Activated CD8-positive, alpha-beta memory T cell treated with anti-CD3 and anti-CD28 coated beads, Interleukin-2, amount 10 ng/mL, durations not matched to agents 7 days and 5 days (primary cell): ENCODE data around the gene PPP1R13L. TPM values are rescaled to one million over a fixed set of nuclear protein-coding genes. Genes with fewer than 3 reads are reported as not detected.

Experiments
- ATAC-seq: fragments of 150-1000 bp; cut with Tn5 transposase; one replicate; pipeline ENCODE4 v1.10.0; 2021; ENCODE audit warnings: moderate library complexity
- CTCF ChIA-PET: fragments of 350-600 bp; sonication (Branson Sonifier 250); formaldehyde crosslinking; loops from one replicate; lab custom pipeline; 2021; ENCODE audit warnings: antibody characterized with exemption; lab: Charles Lee
- DNase-seq: peaks from one replicate; pipeline ENCODE4 v3.0.0-alpha.2; 2020
- H3K27ac Mint-ChIP-seq: one replicate; pipeline ENCODE4 v1.8.0; 2021; ENCODE audit warnings: mild to moderate bottlenecking, mixed read lengths
- H3K27me3 Mint-ChIP-seq: one replicate; pipeline ENCODE4 v1.8.0; 2021; ENCODE audit warnings: mixed read lengths
- H3K36me3 Mint-ChIP-seq: one replicate; pipeline ENCODE4 v1.8.0; 2021; ENCODE audit warnings: mild to moderate bottlenecking, mixed read lengths
- H3K4me1 Mint-ChIP-seq: one replicate; pipeline ENCODE4 v1.8.0; 2021; ENCODE audit warnings: mixed read lengths
- H3K4me3 Mint-ChIP-seq: one replicate; pipeline ENCODE4 v1.8.0; 2021; ENCODE audit warnings: mild to moderate bottlenecking, moderate library complexity, mixed read lengths
- H3K9me3 Mint-ChIP-seq: one replicate; pipeline ENCODE4 v1.8.0; 2022; ENCODE audit warnings: low read depth, mixed read lengths
- total RNA-seq, 2 experiments: library from RNA; stranded (reverse); gene quantifications; one replicate each; pipeline ENCODE4 v1.2.3, GENCODE V29; 2021

Gene PPP1R13L
- total RNA-seq, 2 experiments from 2014 or later: 6.4 to 11.7 TPM

GRCh38 chr19:45401815-45402214, 3.1 kb downstream of the PPP1R13L start:
- no peak for ATAC-seq

GRCh38 chr19:45400192-45400591, 4.7 kb downstream of the PPP1R13L start:
- H3K4me1 Mint-ChIP-seq: peaks cover 27% of the 10 kb centered on the region
- H3K27me3 Mint-ChIP-seq: peaks cover 56% of the 10 kb centered on the region
- no peak overlapping the region for H3K27ac Mint-ChIP-seq

More at GRCh38 chr19:45401815-45402214, 3.1 kb downstream of the PPP1R13L start:
- DNase-seq: no peak
- CTCF ChIA-PET: interaction anchor here (0.5 to 5.0 kb wide), 7 partner anchors 8 to 484 kb away, joined by 3 to 44 read pairs (median 3); no protein-coding TSS in a partner anchor
- Mint-ChIP-seq H3K4me3 (no peak overlapping the region), H3K4me1 (peaks cover 30% of the 10 kb centered on the region), H3K9me3 (no peaks in the 10 kb centered on the region), H3K27ac (no peak overlapping the region), H3K27me3 (peaks cover 48% of the 10 kb centered on the region), H3K36me3 (no peaks in the 10 kb centered on the region)

GRCh38 chr19:45395821-45396617, 8.8 kb downstream of the PPP1R13L start:
- peaks cover 9% of the 10 kb centered on the region for H3K4me1 Mint-ChIP-seq
- H3K27me3 Mint-ChIP-seq: peaks cover 26% of the 10 kb centered on the region
- DNase-seq (no peak), ATAC-seq (no peak)
- no peak overlapping the region for H3K4me3 Mint-ChIP-seq
- H3K9me3 Mint-ChIP-seq: no peaks in the 10 kb centered on the region
- CTCF ChIA-PET: interaction anchor here (0.5 to 0.7 kb wide), 2 partner anchors 9 to 289 kb away, joined by 3 read pairs; partner anchors contain the start of gene PPP1R13L
- no peaks in the 10 kb centered on the region for H3K36me3 Mint-ChIP-seq
- no peak overlapping the region for H3K27ac Mint-ChIP-seq

More at GRCh38 chr19:45400192-45400591, 4.7 kb downstream of the PPP1R13L start:
- H3K36me3 Mint-ChIP-seq: no peaks in the 10 kb centered on the region
- no peak for ATAC-seq
- H3K4me3 Mint-ChIP-seq: no peak overlapping the region
- CTCF ChIA-PET: interaction anchor here (1.5 to 5.0 kb wide), 2 partner anchors 39 to 79 kb away, joined by 4 to 44 read pairs; no protein-coding TSS in a partner anchor
- H3K9me3 Mint-ChIP-seq: no peaks in the 10 kb centered on the region
- DNase-seq: no peak

DNA sequence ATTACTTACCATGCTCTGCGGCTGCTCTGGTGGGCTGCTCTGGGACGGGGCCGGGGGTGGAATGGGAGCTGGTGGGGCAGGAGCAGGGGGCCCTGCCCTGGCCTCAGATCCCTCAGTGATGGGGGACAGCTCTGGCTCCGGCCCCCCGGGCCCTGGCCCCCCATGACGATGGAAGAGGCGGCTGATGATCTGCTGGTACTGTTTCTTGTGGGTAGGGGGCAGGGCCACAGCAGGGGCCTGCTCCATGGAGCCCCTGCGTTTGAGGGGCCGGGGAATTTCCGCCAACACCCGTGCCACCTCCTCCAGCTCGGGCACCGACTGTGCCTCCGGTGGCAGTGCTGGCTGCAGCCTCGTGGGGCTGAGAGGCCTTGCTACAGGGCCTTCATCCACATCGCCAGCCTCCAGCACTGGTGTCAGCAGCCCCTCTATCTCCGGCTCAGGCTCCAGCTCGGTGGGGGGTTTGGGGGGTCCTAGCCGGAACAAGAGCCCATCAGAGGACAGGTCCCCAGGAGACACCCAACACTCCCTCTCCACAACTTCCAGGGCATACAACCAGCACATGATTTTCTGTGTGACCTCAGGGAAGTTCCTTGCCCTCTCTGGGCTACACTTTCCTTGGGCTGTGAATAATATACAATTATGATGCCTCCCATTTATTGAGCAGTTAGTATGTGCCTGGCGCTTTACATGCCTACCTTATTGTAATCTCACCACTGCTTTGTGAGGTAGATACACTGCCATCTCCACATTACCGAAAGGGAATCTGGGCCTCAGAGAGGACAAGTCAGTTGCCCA, 12.8 kb downstream of the PPP1R13L start:
- Mint-ChIP-seq H3K4me3 (no peak overlapping the region), H3K27ac (no peak overlapping the region), H3K4me1 (peaks cover 2% of the 10 kb centered on the region), H3K36me3 (no peaks in the 10 kb centered on the region), H3K9me3 (no peaks in the 10 kb centered on the region), H3K27me3 (peaks cover 22% of the 10 kb centered on the region)
- ATAC-seq (no peak), DNase-seq (no peak)
- CTCF ChIA-PET: no interaction called here

GRCh38 chr19:45391346-45391745, 13.5 kb downstream of the PPP1R13L start:
- Mint-ChIP-seq H3K27ac (no peak overlapping the region), H3K27me3 (peaks cover 23% of the 10 kb centered on the region), H3K9me3 (no peaks in the 10 kb centered on the region), H3K4me1 (peaks cover 2% of the 10 kb centered on the region), H3K4me3 (no peak overlapping the region), H3K36me3 (no peaks in the 10 kb centered on the region)
- DNase-seq: no peak
- ATAC-seq: no peak
- CTCF ChIA-PET: no interaction called here

- H3K4me3 Mint-ChIP-seq: no peak overlapping the region
- no peaks in the 10 kb centered on the region for H3K36me3 Mint-ChIP-seq
- DNase-seq (no peak), ATAC-seq (no peak)
- H3K27me3 Mint-ChIP-seq: peaks cover 33% of the 10 kb centered on the region
- CTCF ChIA-PET: no interaction called here
- no peaks in the 10 kb centered on the region for H3K9me3 Mint-ChIP-seq
- no peaks in the 10 kb centered on the region for H3K4me1 Mint-ChIP-seq
- no peak overlapping the region for H3K27ac Mint-ChIP-seq
These were observed 19.3 kb downstream of the PPP1R13L start for GRCh38 chr19:45385392-45386221.

DNA sequence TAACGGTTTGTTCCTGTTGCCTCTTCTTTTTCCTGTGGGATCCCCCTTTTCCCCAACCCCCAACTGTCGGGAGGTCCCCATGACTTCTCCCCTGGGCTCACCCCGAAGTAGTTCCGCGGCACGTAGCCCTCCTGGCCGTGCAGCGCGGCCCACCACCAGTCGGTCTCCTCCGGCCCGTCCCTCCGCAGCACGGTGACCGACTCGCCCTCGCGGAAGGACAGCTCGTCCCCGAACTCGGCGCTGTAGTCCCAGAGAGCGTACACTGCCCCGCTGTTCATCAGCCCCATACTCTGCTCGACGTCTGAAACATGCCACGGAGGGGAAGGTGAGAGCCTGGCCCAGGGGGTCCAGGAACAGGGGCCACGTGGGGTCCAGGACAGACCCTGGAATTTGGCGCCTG, 22.4 kb downstream of the PPP1R13L start:
- no peak overlapping the region for H3K4me3 Mint-ChIP-seq
- no peaks in the 10 kb centered on the region for H3K9me3 Mint-ChIP-seq
- H3K4me1 Mint-ChIP-seq: no peaks in the 10 kb centered on the region
- no peak overlapping the region for H3K27ac Mint-ChIP-seq
- CTCF ChIA-PET: no interaction called here
- H3K27me3 Mint-ChIP-seq: peaks cover 24% of the 10 kb centered on the region
- DNase-seq: no peak
- ATAC-seq: no peak
- no peaks in the 10 kb centered on the region for H3K36me3 Mint-ChIP-seq

DNA sequence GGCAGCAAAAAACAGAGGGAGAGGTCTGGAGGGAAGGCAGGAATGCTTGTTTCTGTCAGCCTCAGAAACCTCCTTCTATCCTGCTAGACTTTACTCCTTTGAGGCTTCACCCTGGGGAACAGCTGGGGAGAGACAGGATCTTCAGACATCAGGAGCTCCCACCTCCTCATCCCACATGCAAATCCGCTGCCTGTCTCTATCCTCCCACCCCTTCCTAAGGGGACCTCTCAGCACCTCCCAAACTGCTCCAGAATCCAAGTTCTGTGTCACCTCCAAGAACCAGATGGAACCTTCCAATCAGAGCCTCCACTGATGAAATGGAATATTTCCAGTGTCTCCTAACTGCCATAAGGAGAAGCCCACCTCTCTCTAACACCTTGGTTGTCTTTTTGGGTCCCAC, 24.8 kb downstream of the PPP1R13L start:
- no peak for DNase-seq
- ATAC-seq: no peak
- H3K27ac Mint-ChIP-seq: no peak overlapping the region
- CTCF ChIA-PET: interaction anchor here (0.7 to 1.4 kb wide), 2 partner anchors 25 to 98 kb away, joined by 3 to 4 read pairs; partner anchors contain the start of gene PPP1R13L
- H3K4me3 Mint-ChIP-seq: no peak overlapping the region
- peaks cover 4% of the 10 kb centered on the region for H3K27me3 Mint-ChIP-seq
- H3K9me3 Mint-ChIP-seq: no peaks in the 10 kb centered on the region
- no peaks in the 10 kb centered on the region for H3K36me3 Mint-ChIP-seq
- H3K4me1 Mint-ChIP-seq: peaks cover 2% of the 10 kb centered on the region

DNA sequence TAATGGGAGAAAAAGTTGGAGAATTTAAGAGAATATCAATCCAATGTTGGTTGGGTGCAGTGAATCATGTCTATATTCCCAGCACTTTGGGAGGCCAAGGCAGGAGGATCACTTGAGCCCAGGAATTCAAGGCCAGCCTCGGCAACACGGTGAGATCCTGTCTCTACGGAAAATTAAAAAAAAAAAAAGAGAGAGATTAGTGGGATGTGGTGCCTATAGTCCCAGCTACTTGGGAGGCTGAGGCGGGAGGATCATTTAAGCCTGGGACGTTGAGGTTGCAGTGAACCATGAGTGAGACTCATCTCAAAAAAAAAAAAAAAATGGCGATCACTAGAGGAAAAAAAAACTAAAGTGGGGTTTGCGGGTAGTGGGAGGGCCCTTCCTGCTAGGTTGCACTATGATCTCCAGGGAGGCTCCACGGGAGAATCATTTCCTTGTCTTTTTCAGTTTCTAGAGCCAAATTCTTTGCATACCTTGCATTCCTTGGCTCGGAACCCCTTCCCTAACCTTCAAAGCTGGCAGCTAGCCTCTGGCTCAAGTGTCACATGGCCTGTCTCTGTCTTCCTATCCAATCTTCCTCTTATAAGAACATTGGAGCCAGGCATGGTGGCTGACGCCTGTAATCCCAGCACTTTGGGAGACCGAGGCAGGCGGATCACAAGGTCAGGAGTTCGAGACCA, 28.7 kb downstream of the PPP1R13L start:
- H3K4me1 Mint-ChIP-seq: peaks cover 4% of the 10 kb centered on the region
- CTCF ChIA-PET: interaction anchor here (1.6 kb wide), 1 partner anchor 64 kb away, joined by 3 read pairs; no protein-coding TSS in a partner anchor

DNA sequence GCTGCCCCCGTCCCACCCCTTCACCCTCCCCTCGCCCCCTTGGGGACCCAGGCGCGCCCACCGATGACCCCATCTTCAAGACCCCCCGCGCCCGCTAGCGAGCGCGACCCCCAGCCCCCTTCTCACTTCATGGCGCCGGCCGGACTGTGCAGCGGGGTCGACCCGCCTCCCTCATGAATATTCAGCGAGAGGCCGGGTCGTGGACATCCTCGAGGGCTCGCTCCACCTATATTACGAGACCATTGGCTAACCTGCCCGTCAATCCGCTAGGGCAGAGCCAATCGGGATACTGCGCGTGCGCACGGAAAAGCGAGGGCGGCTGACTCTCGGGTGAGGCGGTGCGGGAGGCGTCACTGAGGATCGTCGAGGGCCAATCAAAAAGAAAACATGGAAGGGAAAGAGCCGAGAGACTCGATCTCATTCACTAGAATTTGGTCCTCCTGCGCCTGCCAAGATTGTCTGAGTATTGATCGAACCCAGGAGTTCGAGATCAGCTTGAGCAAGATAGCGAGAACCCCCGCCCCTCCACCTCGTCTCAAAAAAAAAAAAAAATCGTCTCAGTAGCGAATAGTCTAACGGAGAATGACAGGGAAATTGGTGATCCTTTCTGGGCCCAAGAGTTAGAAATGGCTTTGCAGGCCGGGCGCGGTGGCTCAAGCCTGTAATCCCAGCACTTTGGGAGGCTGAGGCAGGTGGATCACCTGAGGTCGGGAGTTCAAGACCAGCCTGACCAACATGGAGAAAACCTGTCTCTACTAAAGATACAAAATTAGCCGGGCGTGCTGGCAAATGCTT, 34.3 kb downstream of the PPP1R13L start, which contains the start of gene ERCC2:
Gene ERCC2, minus strand, starts transcription at position 164 of the 795 bp plus-strand sequence. Its CDS starts 33 bp downstream, at position 131.
- peak; percentile 99 for ATAC-seq

More for the DNA sequence above, 28.7 kb downstream of the PPP1R13L start:
- Mint-ChIP-seq H3K27me3 (no peaks in the 10 kb centered on the region), H3K36me3 (no peaks in the 10 kb centered on the region), H3K27ac (no peak overlapping the region), H3K9me3 (no peaks in the 10 kb centered on the region), H3K4me3 (no peak overlapping the region)
- ATAC-seq: no peak
- DNase-seq: no peak

GRCh38 chr19:45368737-45369340, 36.0 kb downstream of the PPP1R13L start:
- peaks cover 20% of the 10 kb centered on the region for H3K4me1 Mint-ChIP-seq
- H3K27ac Mint-ChIP-seq: no peak overlapping the region
- CTCF ChIA-PET: no interaction called here
- ATAC-seq (no peak), DNase-seq (no peak)
- peak overlapping the region; percentile 46 for H3K4me3 Mint-ChIP-seq
- H3K9me3 Mint-ChIP-seq: no peaks in the 10 kb centered on the region
- no peaks in the 10 kb centered on the region for H3K36me3 Mint-ChIP-seq
- no peaks in the 10 kb centered on the region for H3K27me3 Mint-ChIP-seq

More for the DNA sequence above, 34.3 kb downstream of the PPP1R13L start, which contains the start of gene ERCC2:
- H3K4me3 Mint-ChIP-seq: peak within 1 kb of the TSS; percentile 80
- no peaks in the 10 kb centered on the region for H3K36me3 Mint-ChIP-seq
- CTCF ChIA-PET: interaction anchor here (0.8 to 1.4 kb wide), 5 partner anchors 18 to 188 kb away, joined by 3 to 4 read pairs (median 4); no protein-coding TSS in a partner anchor
- peak within 1 kb of the TSS; percentile 99 for H3K27ac Mint-ChIP-seq
- no peaks in the 10 kb centered on the region for H3K27me3 Mint-ChIP-seq
- no peaks in the 10 kb centered on the region for H3K9me3 Mint-ChIP-seq
- H3K4me1 Mint-ChIP-seq: peaks cover 20% of the 10 kb centered on the region
- peak; percentile 100 for DNase-seq
